GM18502 (cell line): Measurements from ENCODE around the gene PCDHGA1.
A peak's percentile ranks its signal among the peaks of the same experiment; 100 is the strongest.
"Not testable (repeated sequence)": the region's sequence is repeated elsewhere in the genome, so short reads cannot be mapped to it uniquely, and the experiment has no call there.

Experiments used
- ATAC-seq: cut with Tn5 transposase; IDR thresholded peaks from one replicate; pipeline ENCODE4 v1.9.1; 2021; ENCODE audit warnings: mild to moderate bottlenecking; ENCODE audit not compliant: unreplicated experiment, poor library complexity

PCDHGA1 gene

DNA sequence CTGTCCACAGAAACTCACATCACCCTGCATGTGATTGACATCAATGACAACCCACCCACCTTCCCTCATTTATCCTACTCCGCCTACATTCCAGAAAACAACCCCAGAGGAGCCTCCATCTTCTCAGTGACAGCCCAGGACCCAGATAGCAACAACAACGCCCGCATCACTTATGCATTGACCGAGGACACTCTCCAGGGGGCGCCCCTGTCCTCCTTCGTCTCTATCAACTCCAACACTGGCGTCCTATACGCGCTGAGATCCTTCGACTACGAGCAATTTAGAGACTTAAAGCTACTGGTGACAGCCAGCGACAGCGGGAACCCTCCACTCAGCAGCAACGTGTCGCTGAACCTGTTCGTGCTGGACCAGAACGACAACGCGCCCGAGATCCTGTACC is 15.0 kb downstream of the PCDHGA1 start:
- no peak for ATAC-seq

DNA sequence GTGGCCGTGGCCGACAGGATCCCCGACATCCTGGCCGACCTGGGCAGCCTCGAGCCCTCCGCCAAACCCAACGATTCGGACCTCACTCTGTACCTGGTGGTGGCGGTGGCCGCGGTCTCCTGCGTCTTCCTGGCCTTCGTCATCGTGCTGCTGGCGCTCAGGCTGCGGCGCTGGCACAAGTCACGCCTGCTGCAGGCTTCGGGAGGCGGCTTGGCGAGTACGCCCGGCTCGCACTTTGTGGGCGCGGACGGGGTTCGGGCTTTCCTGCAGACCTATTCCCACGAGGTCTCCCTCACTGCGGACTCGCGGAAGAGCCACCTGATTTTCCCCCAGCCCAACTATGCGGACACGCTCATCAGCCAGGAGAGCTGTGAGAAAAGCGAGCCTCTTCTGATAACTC is 15.7 kb downstream of the PCDHGA1 start:
- not testable (repeated sequence) for ATAC-seq

DNA sequence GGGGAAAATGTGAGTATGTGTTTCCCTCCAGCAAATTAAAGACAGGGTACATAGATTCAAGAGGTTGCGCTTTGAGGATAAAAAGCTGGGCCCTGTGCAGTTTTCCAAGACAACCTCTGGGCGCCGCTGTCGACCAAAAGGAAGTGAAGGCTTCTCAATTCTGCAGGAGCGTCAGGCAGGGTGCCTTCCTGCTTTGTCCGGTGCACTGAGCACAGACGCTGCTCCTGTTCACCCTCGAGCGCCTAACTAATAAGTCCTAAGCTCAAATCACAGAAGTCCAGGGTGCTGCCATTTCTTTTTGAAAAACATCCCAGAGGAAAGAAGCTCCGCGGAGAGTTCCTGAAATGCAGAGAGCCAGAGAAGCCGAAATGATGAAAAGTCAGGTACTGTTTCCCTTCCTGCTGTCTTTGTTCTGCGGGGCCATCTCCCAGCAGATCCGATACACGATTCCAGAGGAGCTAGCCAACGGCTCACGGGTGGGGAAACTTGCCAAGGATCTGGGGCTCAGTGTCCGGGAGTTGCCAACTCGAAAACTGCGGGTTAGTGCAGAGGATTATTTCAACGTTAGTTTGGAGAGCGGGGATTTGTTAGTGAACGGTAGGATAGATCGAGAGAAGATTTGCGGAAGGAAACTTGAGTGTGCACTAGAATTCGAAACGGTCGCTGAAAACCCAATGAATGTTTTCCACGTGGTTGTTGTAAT is 19.8 kb downstream of the PCDHGA1 start, which contains the start of gene PCDHGB1:
Gene PCDHGB1 (plus strand): TSS at position 183 of the 703 bp plus-strand sequence. CDS start 162 bp downstream, at position 345.
- ATAC-seq, result no peak

DNA sequence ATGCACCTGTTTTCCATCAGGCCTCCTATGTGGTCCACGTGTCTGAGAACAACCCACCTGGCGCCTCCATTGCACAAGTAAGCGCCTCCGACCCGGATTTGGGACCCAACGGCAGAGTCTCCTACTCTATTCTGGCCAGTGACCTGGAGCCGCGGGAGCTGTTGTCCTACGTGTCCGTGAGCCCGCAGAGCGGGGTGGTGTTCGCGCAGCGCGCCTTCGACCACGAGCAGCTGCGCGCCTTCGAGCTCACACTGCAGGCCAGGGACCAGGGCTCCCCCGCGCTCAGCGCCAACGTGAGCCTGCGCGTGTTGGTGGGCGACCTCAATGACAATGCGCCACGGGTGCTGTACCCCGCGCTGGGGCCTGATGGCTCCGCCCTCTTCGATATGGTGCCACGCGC is 21.3 kb downstream of the PCDHGA1 start:
- no peak for ATAC-seq

DNA sequence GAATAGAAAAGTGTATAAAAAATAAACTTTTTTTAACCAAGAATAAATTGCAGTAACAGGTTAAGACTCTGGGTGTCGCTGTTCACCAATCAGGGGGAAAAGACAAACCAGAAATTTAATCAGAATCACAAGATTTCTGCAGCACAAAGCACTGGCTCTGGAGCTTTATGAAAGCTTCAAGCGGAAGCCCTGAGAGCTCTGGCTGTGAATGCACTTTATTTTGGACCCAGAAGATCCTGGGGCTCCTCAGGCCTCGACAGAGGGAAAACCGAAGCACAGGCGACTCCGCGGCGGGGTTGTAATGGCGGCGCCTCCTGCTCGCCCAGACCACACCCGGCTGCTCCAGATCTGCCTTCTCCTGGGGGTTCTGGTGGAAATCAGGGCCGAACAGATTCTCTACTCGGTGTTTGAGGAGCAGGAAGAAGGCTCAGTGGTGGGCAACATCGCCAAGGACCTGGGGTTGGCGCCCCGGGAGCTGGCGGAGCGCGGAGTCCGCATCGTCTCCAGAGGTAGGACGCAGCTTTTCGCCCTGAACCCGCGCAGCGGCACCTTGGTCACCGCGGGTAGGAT is 24.7 kb downstream of the PCDHGA1 start, which contains the start of gene PCDHGA4:
Gene PCDHGA4 (plus strand): TSS at position 122 of the 570 bp plus-strand sequence. CDS start 87 bp downstream, at position 209.
- ATAC-seq, result no peak

DNA sequence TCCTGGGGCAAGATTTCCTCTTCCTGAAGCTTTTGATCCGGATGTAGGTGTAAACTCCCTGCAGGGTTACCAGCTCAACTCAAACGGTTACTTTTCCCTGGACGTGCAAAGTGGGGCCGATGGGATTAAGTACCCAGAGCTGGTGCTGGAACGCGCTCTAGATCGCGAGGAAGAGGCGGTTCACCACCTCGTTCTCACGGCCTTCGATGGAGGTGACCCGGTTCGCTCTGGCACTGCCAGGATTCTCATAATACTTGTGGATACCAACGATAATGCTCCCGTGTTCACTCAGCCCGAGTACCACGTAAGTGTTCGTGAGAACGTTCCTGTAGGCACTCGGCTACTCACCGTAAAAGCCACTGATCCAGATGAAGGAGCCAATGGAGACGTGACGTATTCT is 25.3 kb downstream of the PCDHGA1 start:
- ATAC-seq, result no peak

DNA sequence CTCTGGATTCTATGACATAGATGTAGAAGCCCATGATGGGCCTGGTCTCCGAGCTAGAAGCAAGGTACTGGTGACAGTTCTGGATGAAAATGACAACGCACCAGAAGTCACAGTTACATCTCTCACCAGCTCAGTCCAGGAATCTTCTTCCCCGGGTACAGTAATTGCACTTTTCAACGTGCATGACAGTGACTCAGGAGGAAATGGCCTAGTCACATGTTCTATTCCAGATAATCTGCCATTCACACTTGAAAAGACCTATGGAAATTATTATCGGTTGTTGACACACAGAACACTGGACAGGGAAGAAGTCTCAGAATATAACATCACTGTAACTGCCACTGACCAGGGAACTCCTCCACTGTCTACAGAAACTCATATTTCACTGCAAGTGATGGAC is 25.8 kb downstream of the PCDHGA1 start:
- no peak for ATAC-seq

DNA sequence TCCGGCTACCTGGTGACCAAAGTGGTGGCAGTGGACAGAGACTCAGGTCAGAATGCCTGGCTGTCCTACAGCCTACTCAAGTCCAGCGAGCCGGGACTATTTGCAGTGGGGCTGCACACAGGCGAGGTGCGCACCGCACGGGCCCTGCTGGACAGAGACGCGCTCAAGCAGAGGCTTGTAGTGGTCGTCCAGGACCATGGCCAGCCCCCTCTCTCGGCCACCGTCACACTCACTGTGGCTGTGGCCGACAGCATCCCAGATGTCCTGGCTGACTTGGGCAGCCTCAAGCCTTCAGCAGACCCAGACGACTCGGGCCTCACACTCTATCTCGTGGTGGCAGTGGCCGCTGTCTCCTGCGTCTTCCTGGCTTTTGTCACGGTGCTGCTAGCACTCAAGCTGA is 26.6 kb downstream of the PCDHGA1 start:
- ATAC-seq, result no peak

DNA sequence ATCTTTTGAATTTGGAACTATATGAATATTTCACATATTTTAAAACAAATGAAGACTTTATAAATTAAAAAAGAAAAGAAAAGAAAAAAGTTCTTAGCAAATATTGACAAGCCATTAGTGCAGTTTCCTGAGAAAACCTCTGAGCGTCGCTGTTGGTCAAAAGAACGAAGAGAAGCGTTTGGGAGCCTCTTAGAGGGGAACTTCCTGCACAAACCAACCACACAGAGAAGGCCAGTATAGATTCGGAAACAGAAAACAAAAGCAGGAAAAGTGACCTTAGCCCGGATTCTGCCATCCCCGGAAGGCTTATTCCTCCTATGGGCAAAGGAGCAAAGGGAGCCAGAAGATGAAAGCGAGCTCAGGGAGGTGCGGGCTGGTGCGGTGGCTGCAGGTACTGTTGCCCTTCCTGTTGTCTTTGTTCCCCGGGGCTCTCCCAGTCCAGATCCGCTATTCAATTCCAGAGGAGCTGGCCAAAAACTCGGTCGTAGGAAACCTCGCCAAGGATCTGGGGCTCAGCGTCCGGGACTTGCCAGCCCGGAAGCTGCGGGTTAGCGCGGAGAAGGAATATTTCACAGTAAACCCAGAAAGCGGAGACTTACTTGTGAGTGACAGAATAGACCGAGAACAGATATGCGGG is 29.6 kb downstream of the PCDHGA1 start, which contains the start of gene PCDHGB2:
Gene PCDHGB2 (plus strand): TSS at position 205 of the 637 bp plus-strand sequence. CDS start 142 bp downstream, at position 347.
- ATAC-seq, result peak; percentile 47

DNA sequence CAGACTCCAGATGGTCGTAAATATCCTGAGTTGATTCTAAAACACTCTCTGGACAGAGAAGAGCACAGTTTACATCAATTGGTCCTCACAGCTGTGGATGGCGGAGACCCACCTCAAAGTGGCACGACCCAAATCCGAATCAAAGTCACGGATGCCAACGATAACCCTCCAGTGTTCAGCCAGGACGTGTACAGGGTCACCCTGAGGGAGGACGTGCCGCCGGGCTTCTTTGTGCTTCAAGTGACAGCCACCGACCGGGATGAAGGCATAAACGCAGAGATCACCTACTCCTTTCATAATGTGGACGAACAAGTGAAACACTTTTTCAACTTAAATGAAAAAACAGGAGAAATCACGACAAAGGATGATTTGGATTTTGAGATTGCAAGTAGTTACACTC is 30.4 kb downstream of the PCDHGA1 start:
- ATAC-seq, result no peak

DNA sequence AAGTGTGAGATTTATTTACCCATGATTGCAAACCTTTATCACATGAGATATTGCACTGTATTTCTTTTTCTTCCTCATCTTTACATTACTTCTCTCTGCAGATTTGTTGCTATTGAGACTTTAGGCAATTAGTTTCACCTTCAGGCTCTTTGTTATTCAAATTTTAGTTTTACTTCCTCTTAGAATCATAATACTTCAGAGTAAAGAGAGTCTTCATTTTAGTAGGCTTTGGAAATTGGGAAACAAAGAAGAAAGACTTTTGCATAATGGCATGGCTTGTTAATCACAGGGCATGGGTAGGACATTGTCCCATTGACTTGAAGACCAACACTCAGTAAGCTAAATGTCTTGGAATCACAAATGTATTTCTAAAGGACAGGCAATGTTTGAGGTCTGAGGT is 32.4 kb downstream of the PCDHGA1 start:
- no peak for ATAC-seq

DNA sequence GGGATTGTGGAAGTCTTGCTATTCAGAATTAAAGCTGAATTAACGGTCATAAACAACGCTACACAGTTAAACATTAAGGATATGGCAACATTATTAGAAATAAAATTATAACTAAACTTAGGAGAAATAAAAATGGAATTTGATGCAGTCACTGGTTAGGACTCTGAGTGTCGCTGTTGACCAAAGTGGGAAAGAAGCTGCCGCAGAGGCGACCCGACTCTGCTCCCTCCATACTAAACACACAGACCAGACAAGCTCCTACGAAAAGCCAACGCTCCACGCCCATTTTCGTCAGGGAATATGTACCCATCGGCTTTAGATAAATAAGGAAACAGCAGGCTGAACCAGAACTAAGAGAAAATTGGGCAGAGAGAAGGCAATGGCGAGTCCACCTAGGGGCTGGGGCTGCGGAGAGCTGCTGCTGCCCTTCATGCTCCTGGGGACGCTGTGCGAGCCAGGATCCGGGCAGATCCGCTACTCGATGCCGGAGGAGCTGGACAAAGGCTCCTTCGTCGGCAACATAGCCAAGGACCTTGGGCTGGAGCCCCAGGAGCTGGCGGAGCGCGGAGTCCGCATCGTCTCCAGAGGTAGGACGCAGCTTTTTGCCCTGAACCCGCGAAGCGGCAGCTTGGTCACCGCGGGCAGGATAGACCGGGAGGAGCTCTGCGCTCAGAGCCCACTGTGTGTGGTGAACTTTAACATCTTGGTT is 33.8 kb downstream of the PCDHGA1 start, which contains the start of gene PCDHGA5:
Gene PCDHGA5 (plus strand): TSS at position 211 of the 709 bp plus-strand sequence. CDS start 169 bp downstream, at position 380.
- ATAC-seq, result no peak

DNA sequence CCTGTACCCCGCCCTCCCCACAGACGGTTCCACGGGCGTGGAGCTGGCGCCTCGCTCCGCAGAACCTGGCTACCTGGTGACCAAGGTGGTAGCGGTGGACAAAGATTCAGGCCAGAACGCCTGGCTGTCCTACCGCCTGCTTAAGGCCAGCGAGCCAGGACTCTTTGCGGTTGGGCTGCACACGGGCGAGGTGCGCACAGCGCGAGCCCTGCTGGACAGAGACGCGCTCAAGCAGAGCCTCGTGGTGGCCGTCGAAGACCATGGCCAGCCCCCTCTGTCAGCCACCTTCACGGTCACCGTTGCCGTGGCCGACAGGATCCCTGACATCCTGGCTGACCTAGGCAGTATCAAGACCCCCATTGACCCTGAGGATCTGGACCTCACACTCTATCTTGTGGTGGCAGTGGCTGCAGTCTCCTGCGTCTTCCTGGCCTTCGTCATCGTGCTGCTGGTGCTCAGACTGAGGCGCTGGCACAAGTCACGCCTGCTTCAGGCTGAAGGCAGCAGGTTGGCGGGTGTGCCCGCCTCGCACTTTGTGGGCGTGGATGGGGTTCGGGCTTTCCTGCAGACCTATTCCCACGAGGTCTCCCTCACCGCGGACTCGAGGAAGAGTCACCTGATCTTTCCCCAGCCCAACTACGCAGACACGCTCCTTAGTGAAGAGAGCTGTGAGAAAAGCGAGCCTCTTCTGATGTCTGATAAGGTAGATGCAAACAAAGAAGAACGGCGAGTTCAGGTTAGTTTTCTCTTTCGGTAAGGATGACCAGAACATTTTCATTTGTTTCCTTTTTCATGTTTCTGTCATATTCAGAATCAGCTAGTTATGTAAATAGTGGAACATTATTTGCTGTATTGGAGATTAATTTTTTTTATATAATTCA is 35.9 kb downstream of the PCDHGA1 start:
- no peak for ATAC-seq

DNA sequence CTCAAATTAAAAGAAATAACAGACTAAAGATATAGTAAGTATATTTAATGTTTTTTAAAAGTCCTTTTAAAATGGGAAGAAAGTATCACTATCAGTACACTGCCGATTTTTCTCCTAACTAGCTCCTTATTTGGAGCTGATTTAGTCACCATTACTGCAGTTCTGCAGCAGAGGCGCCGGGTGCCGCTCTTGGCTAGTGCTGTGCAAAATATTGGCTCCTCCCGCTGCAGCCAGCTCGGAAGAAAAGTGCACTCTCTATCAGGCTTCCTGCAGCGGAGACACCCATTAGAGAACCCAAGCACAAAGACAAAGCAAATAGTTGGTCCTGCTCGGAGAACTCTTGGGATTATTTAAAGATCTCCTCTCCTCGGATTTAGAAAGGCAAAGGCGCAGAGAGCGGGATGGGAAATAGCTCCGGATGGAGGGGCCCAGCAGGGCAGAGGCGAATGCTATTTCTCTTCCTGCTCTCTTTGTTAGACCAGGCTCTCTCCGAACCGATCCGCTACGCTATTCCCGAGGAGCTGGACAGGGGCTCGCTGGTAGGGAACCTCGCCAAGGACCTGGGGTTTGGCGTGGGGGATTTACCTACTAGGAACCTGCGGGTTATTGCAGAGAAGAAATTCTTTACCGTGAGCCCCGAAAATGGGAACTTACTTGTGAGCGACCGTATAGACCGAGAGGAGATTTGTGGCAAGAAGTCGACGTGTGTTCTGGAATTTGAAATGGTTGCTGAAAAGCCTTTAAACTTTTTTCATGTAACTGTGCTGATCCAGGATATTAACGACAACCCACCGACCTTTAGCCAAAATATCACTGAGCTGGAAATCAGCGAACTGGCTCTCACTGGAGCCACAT is 39.9 kb downstream of the PCDHGA1 start, which contains the start of gene PCDHGB3:
Gene PCDHGB3 (plus strand): TSS at position 249 of the 855 bp plus-strand sequence. CDS start 153 bp downstream, at position 402.
- peak; percentile 61 for ATAC-seq

DNA sequence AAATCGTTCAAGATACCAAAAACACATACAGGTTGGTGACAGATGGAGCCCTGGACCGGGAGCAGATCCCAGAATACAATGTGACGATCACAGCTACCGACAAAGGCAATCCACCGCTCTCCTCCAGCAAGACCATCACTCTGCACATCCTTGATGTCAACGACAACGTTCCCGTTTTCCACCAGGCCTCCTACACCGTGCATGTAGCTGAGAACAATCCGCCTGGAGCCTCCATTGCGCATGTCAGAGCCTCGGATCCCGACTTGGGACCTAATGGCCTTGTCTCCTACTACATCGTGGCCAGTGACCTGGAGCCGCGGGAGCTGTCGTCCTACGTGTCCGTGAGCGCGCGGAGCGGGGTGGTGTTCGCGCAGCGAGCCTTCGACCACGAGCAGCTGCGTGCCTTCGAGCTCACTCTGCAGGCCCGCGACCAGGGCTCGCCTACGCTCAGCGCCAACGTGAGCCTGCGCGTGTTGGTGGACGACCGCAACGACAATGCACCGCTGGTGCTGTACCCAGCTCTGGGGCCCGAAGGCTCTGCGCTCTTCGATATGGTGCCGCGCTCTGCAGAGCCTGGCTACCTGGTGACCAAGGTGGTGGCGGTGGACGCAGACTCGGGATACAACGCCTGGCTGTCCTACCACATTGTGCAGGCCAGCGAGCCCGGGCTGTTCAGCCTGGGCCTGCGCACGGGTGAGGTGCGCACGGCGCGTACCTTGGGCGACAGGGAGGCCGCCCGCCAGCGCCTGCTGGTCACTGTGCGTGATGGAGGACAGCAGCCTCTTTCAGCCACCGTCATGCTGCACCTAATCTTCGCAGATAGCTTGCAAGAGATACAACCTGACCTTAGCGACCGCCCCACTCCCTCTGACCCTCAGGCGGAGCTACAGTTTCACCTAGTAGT is 41.5 kb downstream of the PCDHGA1 start:
- no peak for ATAC-seq

DNA sequence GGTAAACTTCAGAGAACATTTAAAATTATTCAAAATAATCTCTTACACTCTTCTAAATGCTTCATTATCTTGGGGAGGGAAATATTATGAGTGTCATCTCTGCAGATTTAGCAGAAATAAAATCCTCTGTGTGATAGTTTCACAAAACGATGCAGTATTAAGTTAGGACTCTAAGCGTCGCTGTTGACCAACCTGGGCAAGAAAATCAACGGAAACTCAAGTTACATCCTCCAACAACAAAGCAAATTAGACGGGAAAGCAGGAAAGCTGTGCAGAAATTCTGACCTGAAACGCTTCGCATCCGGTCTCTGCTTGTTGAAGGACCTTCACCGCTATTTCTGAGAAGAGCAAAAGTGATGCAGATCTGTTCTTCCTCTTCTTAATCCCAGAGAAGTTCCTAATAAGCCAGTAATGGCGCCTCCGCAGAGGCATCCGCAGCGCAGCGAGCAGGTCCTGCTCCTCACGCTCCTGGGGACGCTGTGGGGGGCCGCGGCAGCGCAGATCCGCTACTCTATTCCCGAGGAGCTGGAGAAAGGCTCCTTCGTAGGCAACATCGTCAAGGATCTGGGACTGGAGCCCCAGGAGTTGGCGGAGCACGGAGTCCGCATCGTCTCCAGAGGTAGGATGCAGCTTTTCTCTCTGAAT is 43.5 kb downstream of the PCDHGA1 start, which contains the start of gene PCDHGA6:
Gene PCDHGA6 (plus strand): TSS at position 219 of the 645 bp plus-strand sequence. CDS start 193 bp downstream, at position 412.
- no peak for ATAC-seq

DNA sequence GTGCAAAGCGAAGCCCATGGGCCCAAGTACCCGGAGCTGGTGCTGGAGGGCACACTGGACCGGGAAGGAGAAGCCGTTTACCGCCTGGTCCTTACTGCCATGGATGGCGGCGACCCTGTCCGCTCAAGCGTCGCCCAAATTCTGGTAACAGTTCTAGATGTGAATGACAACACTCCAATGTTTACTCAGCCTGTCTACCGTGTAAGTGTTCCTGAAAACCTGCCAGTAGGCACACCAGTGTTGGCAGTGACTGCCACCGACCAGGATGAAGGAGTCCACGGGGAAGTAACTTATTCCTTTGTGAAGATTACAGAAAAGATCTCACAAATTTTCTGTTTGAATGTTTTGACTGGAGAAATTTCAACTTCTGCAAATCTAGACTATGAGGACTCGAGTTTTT is 44.3 kb downstream of the PCDHGA1 start:
- no peak for ATAC-seq
